SIG-M5 treated with dmso at 0.1 percent for 504 hours (cell line): ENCODE results near the gene BROX.
A peak's percentile ranks its signal among the peaks of the same experiment; 100 is the strongest.
"Not testable (repeated sequence)": the region's sequence is repeated elsewhere in the genome, so short reads cannot be mapped to it uniquely, and the experiment has no call there.

ENCODE experiments used
- DNase-seq: peaks from one replicate; lab custom pipeline; 2025; ENCODE audit not compliant: unreplicated experiment; lab: John Stamatoyannopoulos, UW

Gene BROX, protein sequence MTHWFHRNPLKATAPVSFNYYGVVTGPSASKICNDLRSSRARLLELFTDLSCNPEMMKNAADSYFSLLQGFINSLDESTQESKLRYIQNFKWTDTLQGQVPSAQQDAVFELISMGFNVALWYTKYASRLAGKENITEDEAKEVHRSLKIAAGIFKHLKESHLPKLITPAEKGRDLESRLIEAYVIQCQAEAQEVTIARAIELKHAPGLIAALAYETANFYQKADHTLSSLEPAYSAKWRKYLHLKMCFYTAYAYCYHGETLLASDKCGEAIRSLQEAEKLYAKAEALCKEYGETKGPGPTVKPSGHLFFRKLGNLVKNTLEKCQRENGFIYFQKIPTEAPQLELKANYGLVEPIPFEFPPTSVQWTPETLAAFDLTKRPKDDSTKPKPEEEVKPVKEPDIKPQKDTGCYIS

DNA sequence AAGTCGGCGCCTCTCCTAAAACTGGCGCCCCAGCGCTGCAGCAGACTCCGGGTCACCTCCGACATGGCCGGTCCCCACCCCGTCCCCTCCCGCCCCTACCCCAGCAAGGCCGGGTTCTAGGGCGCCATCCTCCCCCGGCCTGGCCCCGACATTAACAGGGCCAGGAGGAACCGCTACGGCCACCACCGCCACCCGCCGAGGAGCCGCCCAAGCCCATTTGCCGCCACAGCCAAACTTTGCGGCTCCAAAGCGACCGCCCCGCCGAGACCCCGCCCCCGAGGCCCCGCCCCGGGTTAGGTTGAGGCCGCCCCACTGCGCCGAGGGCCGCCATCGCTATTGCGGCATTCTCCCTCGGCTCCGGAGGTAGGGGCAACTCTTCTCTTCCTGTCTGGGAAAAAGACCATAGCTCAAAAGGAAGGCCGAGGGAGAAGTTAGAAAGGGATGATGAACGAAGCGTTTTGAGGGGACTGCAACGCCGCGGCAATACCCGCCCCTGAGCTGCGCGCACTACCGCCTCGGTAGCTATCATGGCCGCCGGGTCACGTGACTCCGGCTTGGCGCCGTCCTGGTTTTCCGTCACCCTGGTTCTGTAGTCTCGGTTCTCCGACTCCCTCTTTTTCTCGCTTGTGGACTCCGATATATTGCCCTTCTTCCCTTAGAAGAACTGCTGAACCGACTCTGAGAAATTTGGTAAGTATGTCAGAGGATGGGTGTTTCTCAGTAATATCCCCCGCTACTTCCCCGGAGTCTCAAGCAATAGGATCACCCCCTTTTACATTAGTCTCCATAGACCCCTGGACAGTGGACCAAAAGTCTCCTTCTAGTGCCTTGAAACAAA is at the start of gene BROX, which contains the start of gene AIDA:
Gene BROX (plus strand): TSS at position 312 of the 838 bp plus-strand sequence. CDS start 3,136 bp downstream, outside the sequence.
Gene AIDA (minus strand): TSS at position 239 of the 838 bp plus-strand sequence. CDS start 174 bp downstream, at position 65.
- peak; percentile 83 for DNase-seq

DNA sequence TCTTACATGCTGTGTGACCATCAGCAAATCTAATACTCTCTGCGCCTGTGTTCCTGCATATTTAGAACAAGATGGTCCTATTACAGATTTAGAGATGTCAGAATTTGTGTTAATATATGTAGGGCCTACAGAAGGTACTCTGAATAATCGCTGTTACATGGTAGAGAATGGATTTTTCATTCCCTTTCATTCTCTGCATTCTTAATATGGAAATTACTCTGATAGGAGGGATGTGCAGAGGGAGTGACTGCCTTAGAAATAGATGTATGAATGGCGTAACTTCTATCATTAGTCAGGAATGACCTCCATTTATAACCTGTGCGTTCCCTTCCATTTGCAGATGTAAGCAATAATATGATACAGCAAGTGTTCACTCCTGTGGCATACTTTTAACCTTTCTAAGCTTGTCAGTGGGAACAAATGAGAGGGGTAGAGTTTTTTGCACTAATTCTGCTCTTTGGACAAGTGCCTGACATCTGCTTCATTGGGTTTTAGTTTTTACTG is 48.9 kb upstream of the BROX start:
- no peak for DNase-seq

DNA sequence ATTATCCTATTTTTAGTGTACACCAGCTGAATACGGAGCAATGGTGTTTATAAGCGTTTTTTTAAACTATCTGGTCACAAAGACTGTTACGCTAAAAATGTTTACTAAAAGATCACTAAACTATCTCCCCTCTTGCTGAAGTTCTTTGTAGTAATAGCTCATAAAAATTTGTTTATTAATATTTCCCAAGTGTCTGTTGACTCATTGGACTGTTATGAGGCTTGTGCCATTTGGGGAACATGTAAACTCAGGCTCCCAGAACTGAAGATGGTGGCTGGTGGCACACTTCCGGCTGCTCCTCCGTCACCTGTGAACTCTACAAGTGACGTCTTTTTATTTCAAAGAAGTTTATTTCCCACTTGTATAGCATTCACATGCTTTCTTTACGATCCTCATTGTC is 46.4 kb upstream of the BROX start:
- DNase-seq: no peak

DNA sequence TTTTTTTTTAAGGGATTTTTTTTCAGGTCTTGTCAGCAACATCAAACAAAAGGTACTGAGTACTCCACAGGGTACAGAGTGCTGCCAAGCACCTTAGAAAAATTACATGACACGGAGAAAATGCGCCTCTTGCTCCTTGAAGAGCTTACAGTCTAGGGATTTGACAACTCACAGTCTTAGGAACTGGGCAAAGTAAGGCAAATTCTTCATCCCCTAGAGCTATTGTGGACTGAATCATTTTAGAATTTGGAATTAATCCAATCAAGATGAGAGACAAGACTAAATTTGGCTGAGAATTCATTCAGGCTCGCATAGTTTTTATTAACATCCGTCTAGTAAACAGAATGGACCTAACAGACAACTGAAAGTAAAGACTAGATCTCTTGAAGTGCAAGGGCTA is 44.2 kb upstream of the BROX start:
- DNase-seq: not testable (repeated sequence)

DNA sequence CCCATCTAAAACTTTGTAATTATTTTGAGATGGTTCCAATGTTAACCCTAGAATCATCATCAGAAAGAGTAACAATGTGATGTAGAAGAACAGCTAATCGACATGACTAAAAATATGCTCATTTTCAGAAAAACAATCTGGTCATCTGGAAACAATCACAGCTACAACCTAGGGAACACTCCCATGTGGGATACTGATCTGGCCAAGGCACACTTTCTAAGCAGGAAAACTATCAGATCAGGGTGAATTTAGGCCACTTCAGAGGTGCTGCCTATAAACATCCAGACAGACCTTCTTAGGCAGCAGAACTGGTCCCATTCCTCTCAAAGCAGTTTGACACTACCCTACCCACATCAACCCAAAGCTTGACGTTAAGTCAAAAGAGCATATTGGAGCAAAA is 43.3 kb upstream of the BROX start:
- DNase-seq: not testable (repeated sequence)

DNA sequence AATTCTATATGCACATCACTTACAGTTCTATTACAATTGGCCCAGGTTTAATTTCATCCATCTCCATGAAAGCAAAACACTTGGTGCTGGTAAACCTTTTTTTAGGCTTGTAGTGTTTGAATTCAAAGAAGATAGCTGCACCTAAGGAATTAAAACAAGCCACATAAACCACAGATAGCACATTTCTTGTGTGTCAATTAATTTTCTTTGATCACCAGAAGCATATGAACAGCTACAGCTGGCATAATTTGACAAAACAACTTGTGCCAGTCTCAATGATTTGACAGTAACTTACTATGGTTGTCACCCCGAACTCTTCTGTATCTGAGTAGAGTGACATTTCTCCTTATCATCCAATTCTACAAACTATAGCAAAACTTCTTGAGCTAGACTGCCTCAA is 42.3 kb upstream of the BROX start:
- DNase-seq: no peak

DNA sequence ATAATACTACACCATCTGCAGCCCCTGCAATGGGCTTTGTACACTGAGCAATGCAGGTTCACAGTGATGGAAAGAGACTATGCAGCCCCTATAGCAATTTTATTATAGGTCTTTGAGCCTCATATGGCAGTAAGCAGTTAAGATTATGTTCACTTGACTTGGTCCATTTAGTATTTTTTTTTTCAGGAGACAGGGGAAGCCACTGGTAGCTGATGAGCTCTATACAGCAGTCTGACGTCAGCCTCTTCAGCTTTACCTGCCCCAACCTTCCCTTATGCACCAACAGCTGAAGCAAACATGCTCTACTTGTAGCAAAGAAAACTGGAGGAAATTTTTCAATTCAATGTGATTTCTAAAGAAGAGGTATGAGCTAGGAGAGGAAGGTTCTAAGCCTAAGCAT is 32.3 kb upstream of the BROX start:
- no peak for DNase-seq

DNA sequence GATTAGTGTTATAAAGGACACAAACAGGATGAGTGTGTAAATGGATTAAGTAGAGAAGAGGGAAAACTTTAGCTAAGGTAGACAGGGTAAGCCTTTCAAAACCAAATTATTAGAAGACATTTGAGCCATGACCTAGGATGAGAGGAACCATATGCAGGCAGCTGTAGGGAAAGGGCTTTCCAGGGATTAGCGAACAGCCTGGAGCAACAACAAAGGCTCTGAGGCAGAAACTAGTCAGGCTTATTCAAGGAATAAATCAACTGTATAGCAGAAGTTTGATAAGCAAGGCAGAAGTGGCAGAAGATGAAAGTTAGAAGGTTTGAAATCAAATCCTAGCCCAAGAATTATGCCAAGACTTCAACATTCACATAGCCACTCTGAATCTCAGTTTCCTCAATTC is 21.3 kb upstream of the BROX start:
- no peak for DNase-seq

DNA sequence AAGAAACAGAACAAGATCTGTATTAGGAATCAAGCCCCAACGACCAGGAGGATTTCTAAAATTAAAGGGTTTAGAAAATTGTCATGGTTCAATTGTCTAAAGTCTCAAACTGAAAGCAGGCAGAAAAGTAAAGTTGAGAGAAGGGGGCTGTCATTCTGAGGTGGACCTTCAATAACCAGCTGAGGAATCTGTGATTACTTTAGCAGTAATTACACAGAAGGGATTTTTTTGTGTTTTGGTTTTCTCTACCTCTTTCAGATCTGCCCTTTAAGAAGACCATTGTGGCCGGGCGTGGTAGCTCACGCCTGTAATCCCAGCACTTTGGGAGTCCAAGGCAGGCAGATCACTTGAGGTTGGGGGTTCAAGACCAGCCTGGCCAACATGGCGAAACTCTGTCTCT is 17.4 kb upstream of the BROX start:
- no peak for DNase-seq

DNA sequence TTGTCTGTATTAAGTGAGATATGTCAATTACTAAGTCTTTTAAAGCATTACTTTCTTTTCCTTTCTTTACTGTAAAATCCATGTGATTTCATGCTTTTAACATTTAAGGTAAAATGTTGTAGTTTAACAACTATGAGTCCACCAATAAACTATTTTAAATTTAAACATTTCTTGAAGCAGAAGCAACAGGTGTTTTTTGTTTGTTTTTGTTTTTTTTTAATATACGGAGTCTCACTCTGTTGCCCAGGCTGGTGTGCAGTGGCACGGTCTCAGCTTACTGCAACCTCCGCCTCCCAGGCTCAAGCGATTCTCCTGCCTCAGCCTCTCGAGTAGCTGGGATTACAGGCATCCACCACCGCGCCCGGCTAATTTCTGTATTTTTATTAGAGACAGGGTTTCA is 15.6 kb upstream of the BROX start:
- no peak for DNase-seq

DNA sequence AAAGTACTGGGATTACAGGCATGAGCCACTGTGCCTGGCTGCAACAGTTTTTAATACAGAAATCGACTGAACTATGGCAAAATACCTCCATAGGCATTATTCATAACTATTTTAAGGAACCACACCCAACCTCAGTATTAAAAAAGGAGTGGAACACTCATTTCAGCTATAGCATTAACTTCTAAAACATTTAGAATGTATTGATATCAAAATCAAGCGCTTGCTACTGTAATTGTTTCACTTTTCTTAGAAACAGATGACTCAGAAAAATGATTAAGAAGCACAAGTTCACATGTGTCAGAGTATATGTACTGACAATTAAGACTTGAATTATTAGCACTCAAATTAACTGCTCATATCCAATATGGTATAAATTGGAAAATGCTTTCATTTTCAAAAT is 15.2 kb upstream of the BROX start:
- DNase-seq: no peak

DNA sequence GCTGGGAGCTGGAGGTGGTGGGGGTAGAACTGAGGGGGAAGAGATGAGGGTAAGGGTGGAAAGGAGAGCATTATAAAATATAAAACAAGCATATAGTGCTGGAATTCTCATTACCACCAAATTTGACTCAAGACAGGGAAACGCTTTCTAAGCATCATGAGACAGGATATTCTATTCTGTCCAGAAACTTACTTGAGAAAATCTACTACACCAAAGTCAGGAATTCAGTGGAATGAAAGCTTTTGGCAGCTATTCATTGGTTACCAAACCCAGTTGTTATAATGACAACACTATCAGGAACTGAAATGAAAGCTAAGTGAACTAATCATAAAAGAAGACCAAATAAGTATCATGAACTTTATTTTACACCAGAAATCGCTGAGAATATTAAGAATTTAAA is 14.5 kb upstream of the BROX start:
- no peak for DNase-seq

DNA sequence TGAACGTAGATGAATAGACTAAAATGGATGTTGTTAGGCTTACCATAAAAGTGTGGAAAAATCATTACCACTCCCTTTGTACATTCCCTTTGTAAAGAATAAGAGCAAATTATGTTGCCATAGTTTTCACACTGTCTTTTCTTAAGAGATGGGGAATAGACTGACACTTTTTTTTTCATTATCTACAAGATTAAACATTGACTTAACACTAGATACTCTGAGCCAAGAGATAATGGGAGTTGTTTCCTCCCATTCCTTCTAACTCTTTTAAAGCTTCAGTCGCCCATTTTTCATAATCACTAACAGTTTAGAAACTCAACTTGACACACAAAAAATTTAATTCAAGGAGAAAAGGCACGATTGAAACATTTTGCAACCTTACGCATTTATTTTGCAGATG is 10.2 kb upstream of the BROX start:
- DNase-seq: no peak

DNA sequence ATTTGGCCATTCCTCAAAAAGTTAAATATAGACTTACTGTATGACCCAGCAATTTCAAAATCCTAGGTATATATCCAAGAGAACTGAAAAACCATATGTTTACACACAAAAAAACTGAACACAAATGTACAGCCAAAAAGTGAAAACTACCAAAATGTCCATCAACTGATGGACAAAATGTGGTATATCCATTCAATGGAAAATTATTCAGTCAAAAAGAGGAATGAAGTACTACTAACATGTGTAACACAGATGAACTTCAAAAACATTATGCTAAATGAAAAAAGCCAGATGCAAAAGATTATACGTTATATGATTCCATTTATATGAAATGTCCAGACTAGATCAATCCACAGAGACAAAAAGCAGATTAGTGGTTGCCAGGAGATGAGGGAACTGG is 8.1 kb upstream of the BROX start:
- DNase-seq: no peak

DNA sequence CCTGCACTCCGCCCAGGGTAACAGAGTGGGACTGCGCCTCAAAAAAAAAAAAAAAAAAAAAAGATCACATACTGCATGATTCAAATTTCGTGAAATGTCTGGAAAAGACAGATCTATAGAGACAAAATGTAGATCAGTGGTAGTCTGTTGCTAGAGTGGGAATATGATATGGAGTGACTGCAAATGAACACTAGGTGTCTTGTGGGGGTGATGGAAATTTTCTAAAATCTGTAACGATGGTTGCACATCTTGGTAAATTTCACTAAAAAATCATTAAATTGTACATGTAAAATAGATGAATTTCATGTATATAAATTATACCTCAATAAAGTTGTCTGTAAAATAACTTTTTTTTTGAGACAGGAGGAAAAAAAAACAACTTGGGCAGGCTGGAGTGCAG is 5.5 kb upstream of the BROX start:
- peak; percentile 11 for DNase-seq

DNA sequence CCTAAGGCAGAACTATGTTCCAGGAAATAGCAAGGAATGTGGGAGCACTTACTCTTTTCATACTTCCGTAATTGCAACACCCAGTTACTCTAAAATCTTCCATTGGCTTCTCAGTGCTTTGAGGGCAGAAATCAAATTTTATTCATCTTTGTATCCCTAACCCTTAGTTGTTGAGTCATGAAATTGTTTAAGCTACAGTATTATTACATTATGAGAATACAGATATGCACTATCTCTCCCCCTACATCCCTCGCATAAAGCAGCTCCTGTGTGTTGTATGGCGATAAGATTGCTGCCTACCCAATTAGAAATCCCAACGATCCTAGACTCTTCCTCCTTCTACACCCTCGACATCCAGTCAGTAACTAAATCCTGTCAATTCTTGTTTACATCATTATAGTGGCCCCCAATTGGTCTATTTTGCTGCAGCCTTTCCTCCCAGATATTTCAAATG is 2.6 kb upstream of the BROX start:
- no peak for DNase-seq

DNA sequence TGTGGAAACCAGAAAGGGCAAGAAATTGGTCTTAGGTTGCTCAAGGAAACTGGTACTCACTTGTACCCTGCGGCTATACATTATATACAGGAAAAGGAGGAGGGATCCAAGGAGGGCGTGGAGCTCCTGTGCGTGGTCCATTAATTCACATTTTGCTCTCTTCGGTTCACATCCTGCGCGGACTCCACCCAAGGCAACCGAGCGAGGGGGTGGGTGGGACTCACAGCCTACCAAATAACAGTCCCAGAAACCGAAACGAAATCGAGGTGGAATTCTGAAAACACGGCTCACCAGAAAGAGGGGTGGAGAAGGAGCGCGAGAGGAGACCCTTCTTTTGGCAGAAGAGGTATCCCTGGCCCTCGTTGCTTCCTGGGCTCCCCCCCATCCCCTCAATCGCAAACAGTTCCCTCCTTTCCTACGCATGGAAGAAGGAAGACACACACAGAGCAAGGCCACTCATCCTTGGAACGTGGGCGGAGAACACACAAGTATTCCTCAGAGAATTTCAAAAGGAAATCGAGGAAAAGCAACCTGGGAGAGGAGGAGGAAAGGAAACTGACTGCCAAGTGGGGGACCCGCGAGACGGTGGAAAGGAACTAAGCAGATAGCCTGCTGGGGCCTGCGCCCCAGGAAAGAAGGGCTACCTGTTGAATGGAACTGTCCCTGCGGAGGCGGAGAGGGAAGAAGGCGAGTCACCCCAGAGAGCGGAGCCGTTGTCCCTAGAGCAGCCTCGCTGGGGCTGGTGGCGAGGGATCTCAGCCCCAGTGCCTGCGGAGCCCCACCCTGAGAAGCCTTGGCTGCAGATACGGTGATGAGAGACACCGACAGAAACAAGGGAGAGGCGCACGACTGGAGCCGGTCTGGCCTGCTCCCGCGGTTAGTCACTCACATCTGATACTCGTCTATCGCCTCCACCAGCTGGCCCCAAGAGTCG is 778 bp upstream of the BROX start:
- peak; percentile 76 for DNase-seq

DNA sequence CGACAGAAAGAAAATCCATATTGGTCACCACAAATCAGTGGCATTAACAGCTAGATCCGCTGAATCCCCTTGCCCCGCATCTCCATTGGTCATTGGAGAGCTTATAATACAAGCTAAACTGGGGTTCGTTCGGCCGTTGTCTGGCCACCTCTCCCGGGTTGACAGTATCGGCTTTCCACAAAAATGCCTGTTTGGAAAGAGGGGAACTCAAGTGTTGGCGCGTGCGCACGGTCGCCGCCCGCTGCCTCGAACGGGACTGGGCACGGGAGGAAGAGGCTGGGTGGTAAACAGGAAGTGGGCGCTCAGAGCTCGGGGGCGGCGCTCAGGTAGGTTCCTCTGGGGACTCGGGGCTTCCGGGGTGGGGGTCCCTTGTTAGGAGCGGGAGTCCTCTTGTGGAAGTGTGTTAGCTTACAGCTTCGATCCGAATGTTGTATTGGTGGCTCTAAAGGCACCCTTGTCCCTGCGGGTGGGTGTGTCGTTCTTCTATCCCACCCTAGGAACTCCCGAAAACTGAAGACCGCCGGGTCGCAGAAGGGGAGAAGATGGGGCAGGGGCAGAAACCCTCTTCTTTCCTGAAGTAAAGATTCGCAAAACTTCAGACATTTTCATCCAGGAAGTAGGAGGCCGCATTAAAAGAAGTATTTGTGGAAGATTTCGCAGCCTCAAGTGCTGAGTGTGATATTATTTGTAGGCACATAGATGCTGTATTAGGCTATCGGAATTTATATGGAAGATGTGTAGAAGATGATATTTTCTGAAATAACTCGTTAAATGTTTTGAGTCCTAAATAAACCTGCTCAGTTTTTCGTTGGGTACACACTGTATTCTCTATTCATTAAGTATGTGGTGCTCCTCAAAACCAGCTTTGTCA is 962 bp downstream of the BROX start:
- peak; percentile 96 for DNase-seq

DNA sequence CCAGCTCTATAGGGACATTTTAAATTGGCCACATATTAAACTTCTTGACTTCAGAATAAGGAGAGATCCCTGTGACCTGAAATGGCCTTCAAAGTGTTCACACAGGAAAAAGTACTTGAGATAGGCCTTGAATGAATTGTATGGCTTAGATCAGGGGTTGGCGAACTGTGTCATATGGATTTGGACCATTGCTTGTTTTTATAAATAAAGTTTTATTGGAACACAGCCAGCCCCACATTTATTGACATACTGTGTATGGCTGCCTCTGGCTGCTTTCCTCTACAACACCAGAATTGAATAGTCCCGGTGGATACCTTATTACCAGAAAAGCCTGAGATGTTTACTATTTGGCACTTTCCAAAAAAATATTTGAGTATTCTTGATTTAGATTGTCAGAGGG is 4.0 kb downstream of the BROX start:
- DNase-seq: no peak

DNA sequence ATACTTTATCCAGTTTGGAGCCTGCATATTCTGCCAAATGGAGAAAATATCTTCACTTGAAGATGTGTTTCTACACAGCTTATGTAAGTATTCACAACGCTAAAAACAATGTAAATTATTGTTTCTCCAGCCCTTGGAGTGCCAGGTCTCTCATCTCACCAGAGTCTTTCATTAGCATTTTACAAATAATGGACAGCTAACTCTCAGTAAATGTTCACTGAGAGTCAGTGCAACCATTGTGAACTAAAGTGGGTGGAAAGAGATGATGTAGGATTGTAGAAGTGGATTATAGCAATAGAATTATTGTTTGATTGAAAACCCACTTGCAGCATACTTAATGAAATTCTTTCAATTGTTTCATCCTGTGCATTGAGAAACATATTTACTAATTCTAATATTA is 16.4 kb downstream of the BROX start:
- no peak for DNase-seq
